Amniotic epithelial cell (primary cell): Measurements from ENCODE around the gene RBBP6.

Source experiments
- DNase-seq: peaks from one replicate; pipeline ENCODE4 v3.0.0-alpha.2; 2010; ENCODE audit warnings: low read depth

The RBBP6 gene

DNA sequence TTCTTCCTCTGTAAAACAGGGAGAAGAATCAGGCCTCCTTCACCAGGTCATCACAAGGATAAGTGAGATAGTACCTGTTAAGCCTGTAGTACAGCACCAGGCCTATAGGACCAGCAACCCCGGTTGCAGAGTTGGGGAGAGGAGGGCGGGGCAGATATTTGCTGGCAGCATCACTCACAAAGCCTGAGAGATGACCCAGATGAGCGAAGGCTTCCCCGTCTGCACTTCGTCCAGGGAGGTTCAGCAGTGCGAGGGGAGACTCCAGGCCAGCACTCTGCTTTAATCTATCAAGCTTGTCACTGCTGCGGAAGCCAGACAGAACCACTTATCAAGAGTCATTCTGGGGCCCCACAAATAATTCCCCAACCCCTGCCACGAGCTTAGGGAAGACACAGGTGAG, 15.8 kb upstream of the RBBP6 start:
- peak; percentile 53 for DNase-seq

DNA sequence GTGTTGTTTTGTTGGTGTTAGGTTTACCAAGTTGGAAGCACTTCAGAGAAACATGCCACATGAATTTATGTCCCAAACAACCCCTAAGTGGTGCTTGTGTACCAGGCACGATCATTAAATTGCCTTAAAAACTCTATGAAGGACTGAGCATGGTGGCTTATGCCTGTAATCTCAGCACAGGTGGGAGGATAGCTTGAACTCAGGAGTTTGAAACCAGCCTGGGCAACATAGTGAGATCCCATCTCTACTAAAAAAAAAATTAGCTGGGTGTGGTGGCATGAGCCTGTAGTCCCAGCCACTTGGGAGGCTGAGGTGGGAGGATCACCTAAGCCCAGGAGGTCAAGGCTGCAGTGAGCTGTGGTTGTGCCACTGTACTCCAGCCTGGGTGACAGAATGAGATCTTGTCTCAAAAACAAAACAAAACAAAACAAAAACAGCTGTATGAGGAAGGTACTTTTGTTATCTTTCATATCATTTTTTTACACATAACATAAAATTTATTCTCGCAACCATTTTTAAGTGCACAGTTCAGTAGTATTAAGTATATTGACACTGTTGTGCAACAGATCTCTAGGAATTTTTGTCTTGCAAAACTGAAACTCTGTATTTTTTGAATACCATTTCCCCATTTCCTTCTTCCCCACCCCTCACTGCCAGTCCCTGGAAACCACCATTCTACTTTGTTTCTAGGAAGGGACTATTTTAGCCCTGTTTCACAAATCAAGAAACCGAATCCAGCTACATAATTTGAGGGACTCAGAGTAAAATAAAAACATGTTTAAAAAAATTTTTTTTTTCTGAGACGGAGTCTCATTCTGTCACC, 14.3 kb upstream of the RBBP6 start:
- peak; percentile 44 for DNase-seq

DNA sequence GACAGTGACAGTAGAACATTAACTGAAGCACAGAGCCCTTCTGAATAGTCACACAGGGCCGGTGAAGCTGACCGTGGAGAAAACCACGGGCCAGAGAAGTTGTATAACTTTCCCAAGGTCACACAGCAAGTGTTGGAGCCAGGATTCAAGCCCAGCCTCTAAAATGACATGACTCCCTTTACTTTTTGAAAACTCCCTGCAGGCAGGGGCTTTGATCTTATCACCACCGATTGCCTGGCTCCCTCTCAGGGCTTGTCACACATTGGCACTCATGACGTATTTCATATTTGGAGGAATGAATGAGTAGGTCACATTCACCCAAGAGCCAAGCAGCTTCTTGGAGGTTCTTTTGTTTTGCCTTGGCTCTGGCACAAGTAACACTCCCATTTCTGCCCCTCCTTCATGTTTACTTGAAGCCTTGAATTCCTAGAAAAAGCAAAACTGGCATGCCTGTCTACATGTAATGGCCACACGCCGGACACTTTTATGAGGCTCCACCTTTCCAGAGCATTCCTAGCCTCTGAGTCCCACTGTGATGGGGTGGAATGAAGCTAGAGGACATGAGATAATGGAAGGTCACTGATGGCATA, 13.3 kb upstream of the RBBP6 start:
- DNase-seq = peak; percentile 22

DNA sequence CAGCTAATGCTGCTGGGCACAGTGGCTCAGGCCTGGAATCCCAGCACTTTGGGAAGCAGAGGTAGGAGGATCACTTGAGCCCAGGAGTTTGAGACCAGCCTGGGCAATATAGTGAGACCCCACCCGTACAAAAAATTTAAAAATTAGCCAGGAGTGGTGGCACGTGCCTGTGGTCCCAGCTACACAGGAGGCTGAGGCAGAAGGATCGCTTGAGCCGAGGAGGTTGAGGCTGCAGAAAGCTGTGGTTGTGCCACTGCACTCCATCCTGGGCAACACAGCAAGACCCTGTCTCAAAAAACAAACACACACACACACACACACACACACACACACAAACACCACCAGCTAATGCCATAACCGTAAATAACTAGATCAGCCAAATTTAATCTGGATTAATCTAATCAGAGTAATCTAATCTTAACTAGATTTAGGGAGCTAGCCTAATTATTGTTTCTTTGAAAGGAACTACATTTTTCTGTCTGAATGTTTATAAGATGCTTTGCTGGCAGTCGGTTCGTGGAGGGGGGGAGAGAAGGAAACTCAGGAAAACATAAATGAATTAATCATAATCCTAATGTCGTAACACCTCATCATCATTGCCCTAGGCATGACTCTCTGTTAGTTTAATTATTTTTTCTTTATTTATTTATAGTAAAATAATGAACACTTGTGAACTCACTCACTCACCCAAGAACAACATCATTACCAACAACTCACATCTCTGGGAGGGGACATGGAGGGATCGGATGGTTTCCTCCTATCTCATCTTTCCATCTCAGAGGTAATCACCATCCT, 12.5 kb upstream of the RBBP6 start:
- no peak for DNase-seq

DNA sequence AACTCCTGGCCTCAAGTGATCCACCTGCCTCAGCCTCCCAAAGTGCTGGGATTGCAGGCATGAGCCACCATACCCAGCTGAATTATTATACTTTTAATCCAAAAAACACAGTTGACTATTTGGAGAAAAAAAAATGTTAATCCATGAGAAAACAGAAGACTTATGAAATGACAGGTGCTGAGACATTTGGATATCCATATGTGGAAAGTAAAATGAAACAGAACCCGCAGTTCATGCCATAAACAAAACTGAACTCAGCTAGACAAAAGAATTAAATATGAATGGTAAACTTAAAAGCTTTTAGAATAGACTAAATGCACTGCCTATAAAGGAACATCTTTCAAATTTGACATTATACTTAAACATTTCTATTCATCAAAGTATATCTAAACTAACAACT, 8.2 kb upstream of the RBBP6 start:
- DNase-seq = no peak

DNA sequence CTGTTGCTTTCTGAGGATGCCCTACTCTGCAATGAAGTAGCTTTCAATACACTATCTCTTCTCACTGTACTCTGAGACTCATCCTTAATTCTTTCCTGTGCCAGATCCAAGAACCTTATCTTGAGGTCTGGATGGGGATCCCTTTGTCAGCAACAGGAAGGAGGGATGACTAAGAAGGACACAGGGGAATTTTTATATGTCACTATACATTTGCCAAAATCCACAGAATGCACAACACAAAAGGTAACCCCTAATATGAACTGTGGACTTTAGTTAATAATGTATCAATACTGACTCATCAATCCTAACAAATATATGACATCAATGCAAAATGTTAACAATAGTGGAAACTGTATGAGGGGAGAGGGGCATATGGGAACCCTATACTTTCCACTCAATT, 4.7 kb upstream of the RBBP6 start:
- DNase-seq = peak; percentile 27

DNA sequence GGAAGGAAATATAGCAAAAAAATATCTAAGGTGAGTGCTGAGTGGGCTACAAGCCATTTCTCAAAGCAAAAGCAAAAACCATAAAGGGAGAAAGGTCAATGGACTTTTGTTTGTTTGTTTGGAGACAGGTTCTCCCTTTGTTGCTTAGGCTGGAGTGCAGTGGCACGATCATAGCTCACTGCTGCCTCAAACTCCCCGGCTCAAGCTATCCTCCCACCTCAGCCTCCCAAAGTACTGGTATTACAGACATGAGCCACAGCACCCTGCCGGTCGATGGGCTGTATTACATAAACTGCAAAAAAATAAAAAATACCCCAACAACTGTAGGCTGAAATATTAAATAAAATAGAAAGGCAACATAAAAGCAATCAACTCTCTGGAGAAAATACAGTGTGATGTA, 3.5 kb upstream of the RBBP6 start:
- no peak for DNase-seq

DNA sequence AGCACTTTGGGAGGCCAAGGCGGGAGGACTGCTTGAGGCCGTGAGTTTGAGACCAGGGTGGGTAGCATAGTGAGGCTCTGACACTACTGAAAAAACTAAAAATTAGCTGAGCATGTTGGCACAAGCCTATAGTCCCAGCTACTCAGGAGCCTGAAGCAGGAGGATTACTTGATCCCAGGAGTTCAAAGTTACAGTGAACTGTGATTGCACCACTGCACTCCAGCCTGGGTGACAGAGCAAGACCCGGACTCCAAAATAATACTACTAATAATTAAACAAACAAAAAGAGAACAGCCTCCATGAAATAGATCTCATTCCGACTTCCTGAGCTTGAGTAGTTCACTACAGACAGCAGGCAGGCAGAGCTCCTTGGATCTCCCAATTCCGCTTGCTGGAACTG, 2.7 kb upstream of the RBBP6 start:
- no peak for DNase-seq

DNA sequence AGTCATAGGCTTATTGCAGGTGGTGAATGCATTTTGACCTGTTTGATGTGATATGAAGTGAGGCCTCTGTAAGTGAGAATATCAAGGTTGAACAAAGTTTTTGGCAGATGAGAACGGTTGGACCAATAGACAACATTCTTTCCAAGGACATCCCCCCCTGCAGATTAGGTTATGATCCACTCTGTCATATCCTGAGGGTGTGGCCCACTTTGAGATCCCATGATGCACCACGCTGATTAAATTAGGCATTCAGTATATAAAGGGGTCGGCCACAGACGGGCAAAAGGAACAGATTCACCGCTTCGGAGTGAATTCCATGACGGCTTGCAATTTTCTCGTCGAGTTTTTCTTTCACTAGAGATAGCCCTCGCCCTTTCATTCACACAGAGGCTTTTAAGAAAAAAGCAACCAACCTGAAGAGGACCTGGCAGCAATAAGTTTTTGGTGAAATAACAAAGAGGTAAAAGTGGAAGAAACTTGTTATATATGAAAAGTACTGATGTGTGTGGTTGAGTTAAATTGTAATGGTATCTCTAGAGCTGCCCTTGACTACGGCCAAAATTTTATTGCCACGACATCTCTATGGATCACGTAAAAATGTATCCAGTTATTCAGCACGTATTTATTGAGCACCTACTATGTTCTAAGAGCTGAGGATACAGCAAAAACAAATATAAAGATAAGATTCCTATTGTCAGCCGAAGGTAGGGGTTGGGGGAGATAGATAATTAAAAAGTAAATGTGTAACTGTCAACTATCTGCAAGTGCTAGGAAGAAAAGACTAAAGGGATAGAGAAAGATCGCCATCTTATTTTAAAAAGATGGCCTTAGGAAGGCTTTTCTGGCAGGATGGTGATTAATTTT, 1.7 kb upstream of the RBBP6 start:
- no peak for DNase-seq

DNA sequence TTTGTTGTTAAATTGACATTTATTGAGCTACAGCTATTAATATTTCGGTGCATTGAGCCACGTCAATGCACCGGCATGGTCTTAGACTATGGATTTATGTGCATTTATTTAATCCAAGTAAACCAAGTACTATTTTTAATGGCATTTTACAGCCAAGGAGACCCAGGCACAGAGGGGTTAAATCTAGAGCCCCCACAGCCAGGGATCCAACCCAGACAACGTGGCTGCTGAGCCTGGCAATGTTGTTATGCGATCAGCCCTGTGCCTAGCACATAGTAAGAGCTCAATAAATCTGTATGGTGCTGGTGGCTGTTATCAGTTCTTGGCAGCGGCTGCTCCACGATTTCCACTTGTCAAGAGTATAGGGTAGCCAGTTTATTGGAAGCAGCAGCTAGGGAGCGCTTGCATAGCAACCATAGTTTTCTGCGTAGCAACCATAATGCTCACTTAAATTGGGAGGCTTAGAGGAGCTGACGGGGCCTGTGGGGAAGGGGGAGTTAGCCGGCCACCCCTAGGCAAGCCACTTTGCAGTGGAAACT, 541 bp upstream of the RBBP6 start:
- DNase-seq = no peak

DNA sequence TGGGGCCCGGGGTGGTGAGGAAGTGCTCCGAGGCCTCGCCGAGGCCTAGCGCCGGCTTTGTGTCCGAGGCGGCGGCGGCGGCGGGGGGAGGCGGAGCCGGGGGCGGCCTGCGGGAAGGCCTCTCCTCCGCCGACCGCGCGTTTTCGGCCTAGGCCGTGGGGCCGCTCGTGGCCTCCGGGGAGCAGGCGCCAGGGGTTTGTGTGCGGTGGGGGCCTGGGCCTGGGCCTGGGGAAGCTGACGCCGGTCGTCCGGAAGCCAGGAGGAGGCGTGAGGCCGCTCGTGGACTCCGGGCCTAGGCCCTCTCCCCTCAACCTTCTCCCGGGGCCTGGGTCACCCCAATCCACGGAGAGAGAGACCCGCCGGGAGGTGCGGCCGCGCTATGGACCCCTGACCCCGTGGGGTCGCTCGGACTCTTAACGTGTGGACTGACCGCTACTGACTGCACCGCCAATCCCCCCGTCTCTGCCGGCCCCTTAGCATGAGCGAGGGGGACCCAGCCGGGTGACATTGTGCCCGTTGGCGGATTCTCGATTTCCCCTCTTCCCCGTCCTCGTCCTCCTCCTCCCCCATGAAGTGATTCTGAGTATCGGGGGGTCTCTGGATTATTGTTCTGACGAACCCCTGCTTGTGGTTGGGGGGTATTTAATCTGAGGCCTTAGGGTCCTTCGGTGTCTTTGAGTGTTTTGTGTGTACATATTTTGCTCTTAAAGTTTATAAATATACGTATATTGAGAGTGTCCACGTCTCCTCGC, 660 bp downstream of the RBBP6 start:
- DNase-seq = peak; percentile 32

DNA sequence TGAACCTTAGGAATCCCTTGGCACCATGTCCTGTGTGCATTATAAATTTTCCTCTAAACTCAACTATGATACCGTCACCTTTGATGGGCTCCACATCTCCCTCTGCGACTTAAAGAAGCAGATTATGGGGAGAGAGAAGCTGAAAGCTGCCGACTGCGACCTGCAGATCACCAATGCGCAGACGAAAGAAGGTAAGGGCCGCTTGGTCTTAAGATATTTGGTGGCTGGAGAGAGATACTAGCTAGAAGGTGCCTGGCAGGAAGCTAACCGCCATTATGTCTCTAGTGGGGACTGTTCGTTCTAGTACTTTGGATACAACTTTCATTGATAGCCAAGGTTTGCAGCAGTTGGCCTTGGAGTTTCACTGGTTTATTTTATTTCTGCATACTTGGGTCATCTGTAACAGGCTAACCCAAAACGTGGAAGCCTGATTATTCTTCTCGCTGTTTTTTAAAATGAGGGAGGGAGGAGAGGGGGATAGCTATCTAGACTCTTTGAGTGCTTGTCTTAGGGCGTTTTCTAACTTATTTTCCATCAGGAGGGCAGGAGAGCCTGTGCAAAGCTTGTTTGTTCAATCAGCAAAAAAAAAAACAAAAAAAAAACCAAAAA, 1.3 kb downstream of the RBBP6 start:
- DNase-seq = no peak

DNA sequence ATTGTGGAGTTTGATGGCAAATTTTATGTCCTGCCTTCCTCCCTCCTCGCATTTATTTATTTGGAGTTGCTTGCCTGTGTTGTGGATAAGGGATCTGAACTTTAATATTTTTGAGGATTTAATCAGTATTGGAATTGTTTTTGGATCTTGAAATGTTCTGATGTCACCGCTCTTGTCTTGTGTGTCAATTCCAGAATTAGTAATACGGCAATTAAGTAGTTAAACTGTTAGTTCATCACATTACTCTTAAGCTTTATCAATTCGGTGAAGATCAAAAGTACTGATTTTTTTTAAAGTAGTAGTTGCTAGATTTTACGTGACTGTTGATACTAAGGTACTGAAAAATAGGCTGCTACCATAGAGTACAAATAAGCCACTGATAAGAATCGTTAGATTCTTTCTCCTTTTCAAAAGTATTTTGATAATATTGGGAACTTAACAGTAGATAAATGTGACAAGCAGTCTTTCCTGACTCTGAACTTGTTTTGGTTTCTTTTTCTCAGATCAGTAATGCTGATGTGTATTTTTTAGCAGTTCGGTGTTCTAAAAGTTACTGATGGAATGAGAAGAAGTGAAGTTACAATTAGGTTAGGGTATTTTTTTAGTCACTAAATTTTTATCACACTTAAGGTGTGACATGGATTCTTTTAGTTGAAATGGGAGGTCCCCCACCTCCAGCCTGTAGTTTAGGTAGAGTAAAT, 2.0 kb downstream of the RBBP6 start:
- no peak for DNase-seq

DNA sequence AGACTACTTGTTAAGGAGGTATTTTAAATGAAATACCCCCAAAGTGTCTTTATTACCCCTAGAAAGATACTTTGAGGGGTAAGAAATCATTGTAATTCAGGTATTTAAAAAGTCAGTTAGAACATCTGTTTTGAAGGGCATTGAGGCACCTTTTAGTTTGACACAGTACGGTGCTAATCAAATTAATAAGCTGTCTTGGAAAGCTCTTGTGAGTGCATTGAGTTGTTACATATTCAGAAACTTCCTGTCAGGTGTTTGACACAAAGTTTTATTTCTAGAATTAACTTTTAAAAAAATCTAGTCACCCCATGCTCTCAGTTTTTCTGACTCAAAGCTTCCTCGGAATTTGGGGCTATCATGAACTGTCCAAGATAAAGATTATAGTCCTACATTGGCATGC, 4.6 kb downstream of the RBBP6 start:
- no peak for DNase-seq

DNA sequence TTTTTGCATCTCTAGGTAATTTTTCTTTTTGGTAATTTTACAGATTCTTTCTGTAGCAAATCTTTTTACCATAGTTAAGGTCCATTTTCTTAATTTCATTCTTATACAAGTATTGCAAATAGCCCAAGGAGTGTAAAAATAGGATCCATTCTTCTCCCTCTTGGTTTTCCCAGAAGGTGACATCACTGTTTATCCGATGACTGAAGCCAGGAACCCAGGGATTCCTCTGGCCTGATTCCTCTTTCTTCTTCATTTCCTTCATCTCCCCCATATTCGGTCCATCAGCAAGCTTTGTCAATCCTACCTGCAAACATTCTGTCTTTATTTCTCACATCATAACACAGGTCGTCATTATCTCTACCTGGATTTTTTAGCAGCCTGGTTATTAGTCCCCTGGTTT, 5.3 kb downstream of the RBBP6 start:
- DNase-seq = peak; percentile 33

DNA sequence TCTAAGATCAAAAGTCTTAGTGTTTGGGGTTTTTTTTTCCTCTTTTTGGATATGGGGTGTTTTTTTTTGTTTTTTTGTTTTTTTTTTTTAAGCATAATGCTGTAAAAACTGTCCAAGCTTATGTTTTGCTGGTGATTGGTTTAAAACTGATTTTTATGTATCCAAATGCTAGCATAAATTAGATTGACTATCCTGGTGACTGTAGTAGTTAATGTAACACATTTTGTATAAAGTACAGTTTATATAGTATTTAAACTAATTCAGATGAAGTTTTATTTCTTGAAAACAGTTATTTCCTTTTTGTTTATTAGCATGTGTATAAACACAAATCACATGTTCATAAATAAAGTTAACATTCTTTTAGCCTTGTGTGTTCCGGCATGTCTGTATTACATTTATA, 10.9 kb downstream of the RBBP6 start:
- DNase-seq = no peak

DNA sequence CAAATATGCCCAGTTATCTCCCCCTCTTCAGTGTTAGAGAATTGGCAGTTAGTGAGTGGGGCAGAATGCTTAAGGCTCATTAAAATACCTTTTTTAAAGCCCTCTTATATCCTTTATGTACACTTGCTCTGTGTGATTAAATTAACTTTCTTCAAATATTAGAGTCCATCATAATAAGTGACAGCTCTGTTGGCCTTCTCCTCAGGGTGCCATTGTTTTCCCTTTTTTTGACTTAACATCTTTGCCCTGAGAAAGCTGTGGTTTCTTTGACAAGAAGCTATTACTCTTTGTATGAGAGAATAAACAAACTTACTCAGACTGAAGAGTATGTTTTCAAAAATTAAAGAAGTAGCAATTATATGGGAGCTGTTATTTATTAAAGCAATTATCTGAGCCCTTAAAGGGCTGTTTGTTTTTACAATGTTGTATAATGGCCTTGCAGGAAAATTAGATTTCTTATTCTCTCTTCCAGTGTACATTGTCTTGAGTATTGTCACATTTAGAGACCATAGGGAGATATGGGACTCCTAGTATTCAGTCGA, 13.4 kb downstream of the RBBP6 start:
- DNase-seq = no peak

DNA sequence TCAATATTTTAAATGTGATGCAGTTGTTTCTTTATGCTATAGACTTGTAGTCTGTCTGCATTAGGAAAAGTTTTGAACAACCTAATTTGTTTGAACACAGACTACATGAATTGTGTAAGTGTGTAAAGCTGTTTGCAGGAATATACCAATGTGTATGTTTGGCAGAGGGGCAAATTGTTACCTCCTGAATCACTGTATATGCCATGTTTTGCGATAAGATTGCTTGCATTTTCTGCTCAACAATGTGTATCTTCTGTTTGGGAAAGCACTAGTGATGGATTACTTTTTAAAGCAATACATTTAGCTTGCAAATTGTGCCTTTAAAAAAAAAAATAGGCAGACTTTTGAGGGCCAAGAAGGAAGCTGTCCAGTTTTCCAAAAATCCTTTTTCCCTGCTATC, 14.6 kb downstream of the RBBP6 start:
- DNase-seq = peak; percentile 59

DNA sequence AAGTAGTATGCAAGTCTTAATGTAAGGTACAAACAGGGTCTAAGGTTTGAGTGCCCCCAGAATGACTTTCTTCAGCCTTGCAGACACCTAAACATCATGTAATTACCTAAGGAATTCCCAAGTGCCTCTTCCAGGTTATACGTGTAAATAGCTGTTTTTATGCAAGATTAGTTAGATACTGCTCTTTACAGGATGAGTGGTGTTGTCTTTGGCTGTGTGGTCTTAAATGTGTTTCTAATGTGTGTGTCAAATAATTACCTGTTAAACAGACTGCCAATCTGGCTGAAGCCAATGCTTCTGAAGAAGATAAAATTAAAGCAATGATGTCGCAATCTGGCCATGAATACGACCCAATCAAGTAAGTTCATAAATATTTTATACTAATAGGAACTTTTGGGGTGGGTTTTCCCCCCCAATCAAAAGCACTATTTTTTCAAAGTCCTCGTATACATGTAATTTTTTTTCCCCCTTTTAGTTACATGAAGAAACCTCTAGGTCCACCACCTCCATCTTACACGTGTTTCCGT, 16.0 kb downstream of the RBBP6 start:
- DNase-seq = no peak

DNA sequence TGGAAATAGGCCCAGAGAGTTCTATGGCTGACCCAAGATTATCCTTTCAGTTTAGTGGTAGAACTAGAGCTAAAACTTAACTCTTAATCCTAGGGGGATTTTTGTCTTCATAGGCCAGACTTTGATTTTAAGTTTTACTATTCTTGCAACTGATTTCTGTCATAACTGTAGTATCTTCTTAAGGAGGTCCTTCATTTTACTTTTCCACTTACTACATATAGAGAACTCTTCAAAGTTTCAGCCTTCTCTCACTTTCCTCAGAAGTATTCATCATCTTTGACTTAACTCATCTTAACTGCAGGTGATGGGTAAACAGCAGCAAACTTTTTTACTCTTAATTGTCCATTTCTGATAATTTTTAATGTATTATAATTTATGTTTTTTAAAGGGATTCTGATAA, 23.4 kb downstream of the RBBP6 start:
- no peak for DNase-seq
